ENCODE results near the gene ATP9B.

Gene ATP9B

GRCh38 chr18:79328887-79329286, 259.7 kb downstream of the ATP9B start:
- DNase-seq (ENCODE audit: low read depth, low spot score), result no peak

- DNase-seq (ENCODE audit: low read depth, low spot score), result no peak
These were observed 260.6 kb downstream of the ATP9B start for GRCh38 chr18:79329786-79330185.

GRCh38 chr18:79332646-79333045, 263.5 kb downstream of the ATP9B start:
- DNase-seq (ENCODE audit: low read depth, low spot score), result no peak

- no peak for DNase-seq (ENCODE audit: low read depth, low spot score)
These were observed 263.9 kb downstream of the ATP9B start for GRCh38 chr18:79333046-79333445.

- DNase-seq (ENCODE audit: low read depth, low spot score), result no peak
These were observed 265.5 kb downstream of the ATP9B start for GRCh38 chr18:79334496-79335233.

GRCh38 chr18:79335833-79336360, 266.7 kb downstream of the ATP9B start:
- no peak for DNase-seq (ENCODE audit: low read depth, low spot score)

GRCh38 chr18:79336556-79337142, 267.5 kb downstream of the ATP9B start:
- DNase-seq (ENCODE audit: low read depth, low spot score), result no peak

GRCh38 chr18:79337184-79337583, 268.0 kb downstream of the ATP9B start:
- DNase-seq (ENCODE audit: low read depth, low spot score), result no peak

GRCh38 chr18:79337620-79338019, 268.4 kb downstream of the ATP9B start:
- DNase-seq (ENCODE audit: low read depth, low spot score), result no peak

- no peak for DNase-seq (ENCODE audit: low read depth, low spot score)
These were observed 270.1 kb downstream of the ATP9B start for GRCh38 chr18:79339094-79339908.

- no peak for DNase-seq (ENCODE audit: low read depth, low spot score)
These were observed 274.5 kb downstream of the ATP9B start for GRCh38 chr18:79343567-79344207.

GRCh38 chr18:79344208-79344581, 275.0 kb downstream of the ATP9B start:
- DNase-seq (ENCODE audit: low read depth, low spot score), result no peak

- DNase-seq (ENCODE audit: low read depth, low spot score), result no peak
These were observed 276.2 kb downstream of the ATP9B start for GRCh38 chr18:79345366-79345765.

- no peak for DNase-seq (ENCODE audit: low read depth, low spot score)
These were observed 276.8 kb downstream of the ATP9B start for GRCh38 chr18:79345981-79346380.

- DNase-seq (ENCODE audit: low read depth, low spot score), result no peak
These were observed 278.9 kb downstream of the ATP9B start for GRCh38 chr18:79348066-79348465.

GRCh38 chr18:79352432-79352831, 283.2 kb downstream of the ATP9B start:
- no peak for DNase-seq (ENCODE audit: low read depth, low spot score)

- no peak for DNase-seq (ENCODE audit: low read depth, low spot score)
These were observed 284.1 kb downstream of the ATP9B start for GRCh38 chr18:79353267-79353666.

GRCh38 chr18:79354350-79354749, 285.2 kb downstream of the ATP9B start:
- no peak for DNase-seq (ENCODE audit: low read depth, low spot score)

GRCh38 chr18:79355433-79356335, 286.5 kb downstream of the ATP9B start:
- DNase-seq (ENCODE audit: low read depth, low spot score), result no peak

GRCh38 chr18:79356435-79356834, 287.2 kb downstream of the ATP9B start:
- no peak for DNase-seq (ENCODE audit: low read depth, low spot score)

GRCh38 chr18:79360933-79361332, 291.7 kb downstream of the ATP9B start:
- no peak for DNase-seq (ENCODE audit: low read depth, low spot score)
